Measurements from ENCODE around the gene CDKL5.

The CDKL5 gene

DNA sequence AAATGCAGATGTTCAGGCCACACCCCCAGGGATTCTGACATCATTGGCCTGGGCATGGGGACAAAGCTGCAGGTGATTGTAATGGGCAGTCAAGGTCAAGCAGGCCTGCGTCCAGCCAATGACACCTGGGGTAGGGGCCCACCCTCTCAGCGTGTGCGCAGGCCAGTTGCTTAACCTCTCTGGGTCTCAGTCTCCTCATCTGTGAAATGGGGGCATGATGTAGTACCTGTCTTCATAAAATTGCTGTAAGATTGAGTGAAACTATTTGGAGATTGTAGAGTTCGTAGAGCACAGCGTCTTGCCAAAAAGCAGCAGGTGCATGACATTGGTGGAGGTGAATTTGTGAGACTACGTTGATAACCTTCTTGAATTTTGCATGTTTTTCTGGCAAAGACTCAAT, 225.3 kb downstream of the CDKL5 start:
- no peak for FAIRE-seq

DNA sequence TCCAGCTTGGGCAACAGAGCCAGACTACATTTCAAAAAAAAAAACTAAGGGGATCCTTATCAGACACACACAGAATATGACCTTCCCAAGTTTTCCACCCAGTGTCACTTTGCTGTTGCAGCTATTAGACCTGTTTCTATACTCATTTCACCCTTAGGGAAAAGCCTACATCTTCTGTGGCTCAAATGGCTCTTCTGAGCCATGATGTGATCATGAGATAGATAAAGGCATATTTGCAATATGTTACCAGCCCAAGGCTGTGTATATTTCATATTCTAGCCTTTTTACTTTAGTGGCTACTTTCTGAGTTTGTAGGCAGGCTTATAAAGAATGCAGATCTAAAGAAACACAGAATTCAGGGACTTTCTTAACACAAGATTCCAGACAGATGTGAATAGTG, 227.2 kb downstream of the CDKL5 start:
- FAIRE-seq = no peak

GRCh38 chrX:18654875-18655836, 229.7 kb downstream of the CDKL5 start:
- no peak for FAIRE-seq

GRCh38 chrX:18661273-18661672, 235.9 kb downstream of the CDKL5 start:
- no peak for FAIRE-seq

DNA sequence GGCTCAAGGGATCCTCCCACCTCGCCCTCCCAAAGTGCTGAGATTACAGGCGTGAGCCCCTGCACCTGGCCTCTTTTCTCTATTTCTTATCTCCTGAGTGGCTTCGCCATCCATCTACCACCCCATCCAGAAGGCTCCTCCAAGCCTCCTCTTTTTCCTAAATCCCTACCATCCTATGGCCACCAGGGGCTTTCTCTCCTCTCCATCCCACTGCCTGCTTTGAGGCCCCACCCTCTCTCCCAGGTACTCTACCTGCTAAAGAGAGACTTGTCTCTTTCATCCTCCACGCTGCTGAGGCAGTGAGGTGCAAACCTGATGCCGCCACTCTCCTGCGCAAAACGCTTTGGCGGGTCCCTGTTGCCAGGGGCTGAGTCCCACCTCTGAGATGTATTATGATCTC, 239.5 kb downstream of the CDKL5 start:
- no peak for FAIRE-seq

DNA sequence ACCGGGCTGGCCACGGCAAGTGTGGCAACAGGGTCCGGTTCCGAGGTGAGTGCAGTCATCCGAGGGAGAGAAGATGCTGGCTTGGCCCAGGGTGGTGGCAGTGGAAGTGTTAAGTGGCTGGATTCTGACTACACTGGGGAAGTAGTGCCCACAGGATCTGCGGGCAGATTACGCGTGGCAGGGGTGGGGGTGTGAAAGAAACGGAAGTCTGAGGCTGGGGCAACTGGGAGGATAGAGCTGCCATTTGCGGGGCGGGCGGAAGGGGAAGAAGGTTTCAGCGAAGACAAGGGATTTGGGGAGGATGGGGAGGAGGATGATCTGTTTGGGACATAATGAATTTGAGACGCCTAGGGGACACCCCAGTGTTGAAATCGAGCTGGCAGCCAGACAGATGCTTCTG, 241.2 kb downstream of the CDKL5 start:
- FAIRE-seq = no peak

- no peak for FAIRE-seq
These were observed 242.8 kb downstream of the CDKL5 start for GRCh38 chrX:18668071-18668835.

- no peak for FAIRE-seq
These were observed 246.6 kb downstream of the CDKL5 start, which contains the start of gene RS1 for GRCh38 chrX:18672008-18672407. RS1 (minus strand) TSS chrX:18672108; CDS start chrX:18672068, 40 bp downstream.

- FAIRE-seq = no peak
These were observed 249.0 kb downstream of the CDKL5 start for GRCh38 chrX:18674417-18674787.

DNA sequence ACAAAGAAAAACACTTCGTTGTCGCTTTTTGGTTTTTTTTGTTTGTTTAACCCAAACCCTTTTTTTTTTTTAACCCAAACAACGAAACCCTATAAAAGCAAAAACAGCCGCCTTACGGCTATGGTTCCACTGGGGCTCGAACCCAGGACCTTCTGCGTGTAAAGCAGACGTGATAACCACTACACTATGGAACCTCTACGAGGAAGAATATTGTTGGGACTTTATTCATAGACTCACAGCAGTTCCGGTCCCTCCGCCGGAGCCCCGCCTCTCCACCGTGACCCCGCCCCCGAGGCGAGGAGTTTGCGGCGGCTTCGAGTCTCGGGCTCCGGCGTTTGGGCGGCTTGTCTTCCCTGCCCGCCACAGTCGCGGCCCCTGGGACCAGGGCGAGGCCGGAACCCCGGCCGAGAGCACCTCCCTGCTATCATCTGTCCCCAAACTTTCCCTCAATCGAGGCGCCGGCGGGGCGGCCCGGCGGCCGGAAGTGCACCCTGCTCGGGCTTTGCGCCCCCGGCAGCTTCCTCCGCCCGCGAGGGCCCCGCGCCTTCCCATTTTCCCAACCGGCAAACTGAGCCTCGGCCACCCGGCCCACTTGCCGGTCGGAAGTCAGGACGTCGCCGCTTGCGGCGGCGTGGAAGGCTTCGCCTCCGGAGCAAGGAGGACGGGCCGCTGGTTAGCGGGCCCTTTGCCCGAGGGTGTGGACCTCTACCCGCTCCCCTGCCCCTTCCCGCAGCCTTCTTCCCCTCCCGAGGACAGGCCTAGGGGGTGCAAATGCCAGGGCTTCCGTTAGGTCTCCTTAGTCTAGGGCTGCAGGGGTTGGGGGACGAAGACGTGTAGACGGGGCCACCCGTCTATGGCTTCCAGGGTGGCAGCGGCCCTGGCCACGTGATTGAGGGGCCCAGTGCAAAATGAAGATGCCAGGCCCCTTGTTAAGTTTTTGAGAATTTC, 249.7 kb downstream of the CDKL5 start:
- peak; percentile 98 for FAIRE-seq

DNA sequence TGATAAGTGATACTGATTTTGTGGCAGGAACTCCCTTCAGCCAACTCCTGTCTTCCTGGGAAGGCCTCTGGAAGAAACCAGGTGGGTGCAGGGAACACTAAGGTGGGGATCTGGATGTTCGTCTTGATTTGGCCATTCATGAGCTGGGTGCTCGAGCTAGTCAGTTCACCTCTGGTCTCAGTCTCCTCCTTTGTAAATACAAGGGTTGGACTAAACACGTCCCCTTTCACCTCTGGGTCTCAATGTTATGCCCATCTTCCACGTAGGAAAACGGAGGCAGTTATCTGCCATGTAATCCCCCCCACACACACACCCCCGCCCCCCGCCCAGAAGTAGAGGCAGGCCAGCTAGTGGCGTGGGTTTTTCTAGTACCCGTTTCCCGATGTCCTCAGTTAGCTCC, 250.6 kb downstream of the CDKL5 start:
- no peak for FAIRE-seq

GRCh38 chrX:18676470-18676869, 251.1 kb downstream of the CDKL5 start:
- FAIRE-seq = no peak

DNA sequence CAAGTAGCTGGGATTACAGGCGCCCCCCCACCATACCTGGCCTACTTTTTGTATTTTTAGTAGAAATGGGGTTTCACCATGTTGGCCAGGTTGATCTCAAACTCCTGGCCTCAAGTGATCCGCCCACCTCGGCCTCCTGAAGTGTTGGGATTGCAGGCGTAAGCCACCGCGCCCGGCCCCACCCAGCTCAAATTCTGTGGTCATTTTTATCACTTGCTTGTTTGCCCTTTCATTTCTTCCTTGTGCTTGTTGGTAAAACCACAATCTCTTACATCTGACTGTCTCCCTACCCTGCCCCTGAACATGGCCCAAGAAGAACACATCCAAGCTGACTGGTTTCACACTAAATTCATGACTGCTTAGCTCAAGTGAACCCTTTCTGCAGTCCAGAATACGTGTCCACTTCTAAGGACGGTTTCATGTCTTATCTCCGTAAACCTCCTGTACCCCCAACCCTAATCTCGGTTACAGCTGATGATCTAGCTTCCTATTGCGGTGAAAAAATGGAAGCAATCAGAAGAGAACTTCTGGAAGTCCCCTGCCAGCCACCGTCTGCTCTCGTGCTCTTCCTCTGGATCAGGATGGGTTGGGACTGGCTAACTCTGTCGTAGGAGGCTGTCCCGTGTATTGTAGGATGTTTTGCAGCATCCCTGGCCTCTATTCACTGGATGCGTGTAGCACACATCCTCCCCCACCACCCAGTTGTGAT, 251.9 kb downstream of the CDKL5 start:
- FAIRE-seq = no peak

DNA sequence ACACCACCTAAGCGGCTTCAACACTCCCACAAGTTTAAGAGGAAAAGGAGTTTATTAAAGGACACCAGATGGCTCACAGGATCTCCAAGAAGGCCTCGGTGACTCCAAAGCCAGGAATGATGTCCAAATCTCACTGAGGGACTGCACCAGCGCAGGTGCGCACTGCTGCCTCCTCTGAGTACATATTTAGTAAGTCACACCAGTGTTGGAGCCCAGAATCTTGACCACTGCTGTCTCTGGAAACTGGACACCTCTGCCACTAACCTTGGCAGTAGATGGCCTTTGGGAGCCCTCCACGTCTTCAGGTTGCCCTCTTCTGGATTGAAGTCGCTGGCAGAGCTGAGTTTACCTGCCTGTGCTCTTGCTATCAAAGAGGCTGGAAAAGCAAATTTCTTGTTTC, 256.6 kb downstream of the CDKL5 start:
- no peak for FAIRE-seq

DNA sequence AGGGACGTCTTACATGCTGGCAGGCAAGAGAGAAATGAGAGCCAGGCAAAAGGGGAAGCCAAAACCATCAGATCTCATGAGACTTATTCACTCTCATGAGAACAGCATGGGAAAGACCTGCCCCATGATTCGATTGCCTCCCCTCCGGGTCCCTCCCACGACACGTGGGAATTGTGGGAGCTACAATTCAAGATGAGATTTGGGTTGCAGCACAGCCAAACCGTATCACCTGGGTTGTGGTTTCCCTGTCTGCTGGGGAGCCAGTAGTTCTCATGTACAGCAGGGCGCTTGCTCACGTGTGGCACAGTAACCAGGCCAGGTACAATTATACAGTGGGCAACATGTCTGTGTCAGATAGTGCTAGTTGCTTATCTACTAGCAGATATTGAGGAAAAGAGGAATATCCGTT, 257.6 kb downstream of the CDKL5 start:
- no peak for FAIRE-seq

DNA sequence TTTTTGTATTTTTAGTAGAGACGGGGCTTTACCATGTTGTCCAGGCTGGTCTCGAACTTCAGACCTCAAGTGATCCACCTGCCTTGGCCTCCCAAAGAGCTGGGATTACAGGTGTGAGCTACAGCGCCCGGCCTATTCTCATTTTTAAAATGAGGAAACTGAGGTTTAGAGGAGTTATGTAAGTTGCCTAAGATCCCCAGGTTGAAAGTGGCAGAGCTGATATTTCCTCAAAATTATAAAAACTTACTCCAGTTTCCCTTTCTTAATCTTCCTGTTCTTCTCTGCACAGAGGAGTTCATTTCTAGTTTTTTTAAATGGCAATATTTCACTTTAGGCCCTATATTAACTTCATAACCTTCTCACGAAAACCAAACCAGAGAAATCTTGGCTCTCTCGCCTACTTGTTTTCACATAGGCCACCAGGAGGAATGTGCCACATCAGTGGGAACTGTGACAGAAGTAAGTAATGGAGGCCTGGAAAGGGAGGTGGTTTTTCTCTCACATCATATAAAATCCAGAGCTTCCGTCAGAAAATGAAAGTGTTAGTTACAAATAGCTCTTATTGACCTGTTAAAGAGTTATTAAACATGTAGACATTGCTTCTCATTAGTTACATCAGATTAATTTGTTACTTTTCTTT, 262.6 kb downstream of the CDKL5 start:
- no peak for FAIRE-seq

DNA sequence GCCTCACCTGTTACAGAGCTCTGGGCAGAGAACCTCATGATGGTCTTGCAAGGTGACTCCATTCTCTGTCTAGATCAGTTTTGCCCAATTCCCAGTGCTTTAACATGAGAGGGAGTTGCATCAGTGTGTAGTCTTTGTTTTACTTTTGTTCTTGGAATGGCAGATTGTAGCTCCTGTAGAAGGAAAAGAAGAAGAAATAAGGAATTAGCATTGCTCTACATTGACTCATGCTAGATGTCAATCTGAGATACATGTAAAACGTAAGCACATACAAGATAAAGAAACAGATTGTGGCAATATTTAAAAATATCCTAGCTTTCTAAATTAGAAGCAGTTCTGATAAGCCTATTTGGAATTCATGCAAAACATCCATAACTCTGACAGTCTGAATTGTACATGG, 266.0 kb downstream of the CDKL5 start:
- FAIRE-seq = no peak

DNA sequence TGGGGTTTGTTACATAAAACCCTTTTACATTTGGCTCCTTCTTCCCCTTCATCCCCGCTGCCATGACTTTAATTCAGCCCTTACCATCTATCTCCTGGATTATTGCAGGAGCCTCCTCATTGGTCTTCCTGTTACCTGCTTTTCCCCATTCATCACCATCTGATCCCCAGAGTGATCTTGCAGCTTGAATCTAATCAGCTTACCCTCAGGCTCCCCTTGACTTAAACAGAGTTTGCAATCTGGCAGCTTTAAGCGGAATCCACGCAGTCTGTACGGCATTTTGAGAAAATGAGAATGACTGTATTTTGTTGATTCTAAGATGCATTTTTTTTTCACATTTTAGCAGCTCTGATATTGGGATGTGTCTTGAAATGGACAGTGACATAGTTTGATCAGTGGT, 267.1 kb downstream of the CDKL5 start:
- FAIRE-seq = no peak

- FAIRE-seq = no peak
These were observed 271.2 kb downstream of the CDKL5 start for GRCh38 chrX:18696653-18697052.

DNA sequence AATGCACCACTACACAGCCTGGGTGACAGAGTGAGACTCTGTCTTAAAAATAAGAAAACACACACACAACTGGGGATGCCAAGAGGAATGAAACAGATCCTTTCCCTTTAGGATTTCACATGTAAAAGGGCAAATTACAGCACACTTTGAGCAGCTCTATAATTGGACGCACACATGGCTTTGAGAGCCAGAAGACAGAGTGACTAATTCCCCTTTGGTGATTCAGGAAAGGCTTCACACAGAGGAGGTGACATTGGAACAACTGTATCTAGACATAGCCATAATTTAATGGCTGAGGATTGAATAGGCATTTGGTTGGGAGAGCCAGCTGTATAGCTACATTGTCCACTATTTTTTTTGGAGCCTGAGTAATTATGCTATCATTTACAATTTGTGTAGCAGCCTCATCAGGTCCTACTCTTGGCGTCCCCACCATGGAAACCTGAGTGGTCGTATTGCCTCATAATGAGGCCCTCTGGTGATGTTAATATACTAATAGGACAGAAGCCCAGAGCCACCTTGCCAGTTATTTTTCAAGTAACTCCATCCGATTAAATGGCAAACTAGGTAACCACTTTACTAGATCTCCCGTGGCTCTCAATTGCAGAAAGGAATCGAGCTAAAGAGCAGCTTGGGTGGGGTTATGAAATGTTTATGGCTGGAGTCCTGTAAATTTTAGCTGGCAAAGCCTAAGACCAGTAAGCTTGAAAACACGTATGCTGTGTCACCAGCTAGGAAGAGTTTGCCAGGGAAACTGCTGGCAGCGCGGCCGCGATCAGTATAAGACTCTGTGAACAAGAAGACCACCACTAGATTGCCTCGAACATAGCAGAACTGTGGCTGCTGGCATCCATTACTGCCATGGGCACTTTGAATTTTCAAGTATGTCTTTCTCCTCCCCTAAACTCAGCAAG, 273.6 kb downstream of the CDKL5 start:
- no peak for FAIRE-seq
